ENCODE results near the gene ATP8A2. TPM values are rescaled to one million over a fixed set of nuclear protein-coding genes. Genes with fewer than 3 reads are reported as not detected.
"Not testable (repeated sequence)": the region's sequence is repeated elsewhere in the genome, so short reads cannot be mapped to it uniquely, and the experiment has no call there.

Gene ATP8A2
- total and polyA plus RNA-seq, 9 donors: 0.23 to 0.95 (median 0.35) TPM

GRCh38 chr13:25352806-25353205, 19.0 kb upstream of the ATP8A2 start:
- H3K9me3 ChIP-seq: no peaks in the 10 kb centered on the region
- no peaks in the 10 kb centered on the region for H3K4me1 ChIP-seq (ENCODE audit: insufficient read depth)
- 19 to 25% (median 21%) methylated on average over 4 of the region's 4 CpGs for WGBS, 3 donors
- H3K36me3 ChIP-seq: no peaks in the 10 kb centered on the region
- intact Hi-C loops (cut with DNase I): no loop called here
- no peak for TF ChIP-seq CTCF (IDR thresholded peaks at IDR 0.05)
- no peak for TF ChIP-seq POLR2A (IDR thresholded peaks at IDR 0.05)
- TF ChIP-seq EP300 (IDR thresholded peaks at IDR 0.05): no peak
- H3K27me3 ChIP-seq: no peaks in the 10 kb centered on the region
- H3K27ac ChIP-seq: no peak overlapping the region
- no peak overlapping the region for H3K4me3 ChIP-seq
- DNase-seq: no peak

GRCh38 chr13:25353344-25353743, 18.4 kb upstream of the ATP8A2 start:
- DNase-seq: no peak
- H3K4me1 ChIP-seq (ENCODE audit: insufficient read depth): no peaks in the 10 kb centered on the region
- intact Hi-C loops (cut with DNase I): no loop called here
- H3K36me3 ChIP-seq: no peaks in the 10 kb centered on the region
- no peaks in the 10 kb centered on the region for H3K27me3 ChIP-seq
- WGBS, 3 donors: 87 to 93% (median 92%) methylated on average over 4 of the region's 4 CpGs
- H3K27ac ChIP-seq: no peak overlapping the region
- H3K4me3 ChIP-seq: no peak overlapping the region
- TF ChIP-seq POLR2A (IDR thresholded peaks at IDR 0.05) (no peak), CTCF (IDR thresholded peaks at IDR 0.05) (no peak), EP300 (IDR thresholded peaks at IDR 0.05) (no peak)
- no peaks in the 10 kb centered on the region for H3K9me3 ChIP-seq

GRCh38 chr13:25354377-25354776, 17.4 kb upstream of the ATP8A2 start:
- Histone ChIP-seq H3K4me3 (no peak overlapping the region), H3K9me3 (no peaks in the 10 kb centered on the region), H3K27me3 (no peaks in the 10 kb centered on the region), H3K36me3 (no peaks in the 10 kb centered on the region), H3K4me1 (ENCODE audit: insufficient read depth) (no peaks in the 10 kb centered on the region), H3K27ac (no peak overlapping the region)
- DNase-seq: no peak
- TF ChIP-seq EP300 (IDR thresholded peaks at IDR 0.05) (no peak), POLR2A (IDR thresholded peaks at IDR 0.05) (no peak)
- 87 to 90% (median 88%) methylated on average over 6 of the region's 6 CpGs for WGBS, 3 donors
- intact Hi-C loops (cut with DNase I): no loop called here

GRCh38 chr13:25360443-25360842, 11.3 kb upstream of the ATP8A2 start:
- H3K27ac ChIP-seq; DNase-seq; H3K4me1 ChIP-seq (ENCODE audit: insufficient read depth); H3K9me3 ChIP-seq; H3K36me3 ChIP-seq; H3K27me3 ChIP-seq; H3K4me3 ChIP-seq; intact Hi-C loops (cut with DNase I): not testable (repeated sequence)
- 95 to 96% (median 96%) methylated on average over 6 of the region's 6 CpGs for WGBS, 3 donors

GRCh38 chr13:25365720-25366235, 6.0 kb upstream of the ATP8A2 start:
- Histone ChIP-seq H3K4me3 (no peak overlapping the region), H3K4me1 (ENCODE audit: insufficient read depth) (no peaks in the 10 kb centered on the region), H3K27me3 (no peaks in the 10 kb centered on the region), H3K9me3 (no peaks in the 10 kb centered on the region), H3K36me3 (no peaks in the 10 kb centered on the region), H3K27ac (no peak overlapping the region)
- TF ChIP-seq POLR2A (IDR thresholded peaks at IDR 0.05) (no peak), CTCF (IDR thresholded peaks at IDR 0.05) (no peak), EP300 (IDR thresholded peaks at IDR 0.05) (no peak)
- intact Hi-C loops (cut with DNase I): no loop called here
- WGBS, 3 donors: 92 to 94% (median 93%) methylated on average over 32 of the region's 32 CpGs
- DNase-seq: no peak
